ENCODE data around the gene HOXC12.

Gene HOXC12

DNA sequence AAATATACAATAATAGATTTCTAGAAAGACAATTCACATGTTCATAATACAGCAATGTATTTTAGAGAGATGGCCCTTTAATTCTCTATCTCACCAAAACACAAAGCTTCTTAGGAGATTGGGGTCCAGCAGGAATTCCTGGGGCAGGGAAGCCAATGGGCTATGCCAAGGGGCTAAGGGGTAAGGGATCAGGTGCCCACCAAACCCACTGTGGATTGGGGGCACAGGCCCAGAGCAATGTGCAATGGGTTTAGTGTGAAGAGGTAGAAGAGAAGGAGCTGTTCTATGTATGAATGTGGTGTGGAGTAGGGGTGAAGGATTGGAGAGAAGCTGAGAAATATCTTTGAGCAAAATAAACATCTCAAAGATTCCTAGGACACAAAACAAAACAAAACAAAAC, 13.5 kb upstream of the HOXC12 start:
- no peak for ATAC-seq

DNA sequence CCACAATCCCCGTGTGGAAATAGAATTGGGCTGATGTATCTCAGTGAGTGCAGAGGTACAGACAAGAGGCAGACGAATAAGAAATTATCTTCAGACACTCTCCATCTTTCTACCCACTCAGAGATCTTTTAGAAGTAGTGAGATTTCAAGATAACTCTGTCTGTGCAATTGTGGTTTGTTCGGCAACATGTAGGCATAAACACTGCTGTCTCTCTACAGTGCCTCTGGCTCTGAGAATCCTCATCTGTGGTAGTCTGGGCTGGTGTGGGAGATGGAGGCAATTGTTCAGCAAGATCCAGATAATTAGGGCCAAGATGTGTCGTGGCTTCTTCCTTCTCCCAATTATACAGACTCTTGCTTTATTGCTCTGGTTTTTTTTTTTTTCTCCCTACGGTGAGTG, 13.0 kb upstream of the HOXC12 start:
- ATAC-seq: no peak

DNA sequence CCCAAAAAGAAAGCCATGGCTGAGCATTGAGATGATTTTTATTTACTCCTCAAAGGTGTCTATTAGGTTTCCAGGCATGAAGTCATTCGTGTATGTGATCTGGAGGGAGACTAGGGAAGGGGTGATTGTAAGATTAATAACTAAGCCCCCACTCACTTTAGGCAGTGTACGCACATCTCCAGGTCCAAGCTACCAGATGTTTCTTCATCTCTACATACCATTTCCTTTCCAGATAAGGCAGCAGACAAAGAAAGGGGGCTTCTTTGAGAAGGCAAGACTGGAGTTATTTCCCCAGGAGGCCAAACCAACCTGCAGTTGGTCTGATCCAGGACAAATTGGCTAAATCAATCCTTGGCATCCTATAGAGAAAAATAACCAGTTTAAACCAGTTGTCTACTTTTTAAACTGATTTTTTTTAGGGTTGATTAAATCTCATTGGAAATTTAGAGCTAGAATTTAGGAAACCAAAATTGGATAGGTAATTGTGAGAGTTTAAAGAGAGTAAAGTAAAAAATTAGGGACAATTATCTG, 12.2 kb upstream of the HOXC12 start:
- ATAC-seq: no peak

DNA sequence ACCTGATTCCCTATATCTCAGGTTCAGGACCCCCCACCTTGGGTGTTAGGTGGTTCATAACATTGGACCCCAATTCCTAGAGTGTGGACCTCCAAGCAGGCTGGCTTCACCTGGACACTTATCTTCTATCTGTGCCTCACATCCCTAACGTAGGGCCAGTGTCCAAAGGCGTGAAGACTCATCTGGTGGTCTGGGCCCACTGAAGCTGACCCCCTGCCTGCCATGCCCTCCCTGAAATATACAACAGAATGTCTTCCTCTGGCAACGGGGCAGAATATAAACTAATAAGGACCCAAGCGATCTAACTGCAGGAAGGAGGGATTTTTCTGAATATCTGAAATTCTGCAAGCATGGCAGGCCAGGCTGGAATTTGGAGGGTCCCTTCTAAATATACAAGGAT, 10.5 kb upstream of the HOXC12 start:
- no peak for ATAC-seq

DNA sequence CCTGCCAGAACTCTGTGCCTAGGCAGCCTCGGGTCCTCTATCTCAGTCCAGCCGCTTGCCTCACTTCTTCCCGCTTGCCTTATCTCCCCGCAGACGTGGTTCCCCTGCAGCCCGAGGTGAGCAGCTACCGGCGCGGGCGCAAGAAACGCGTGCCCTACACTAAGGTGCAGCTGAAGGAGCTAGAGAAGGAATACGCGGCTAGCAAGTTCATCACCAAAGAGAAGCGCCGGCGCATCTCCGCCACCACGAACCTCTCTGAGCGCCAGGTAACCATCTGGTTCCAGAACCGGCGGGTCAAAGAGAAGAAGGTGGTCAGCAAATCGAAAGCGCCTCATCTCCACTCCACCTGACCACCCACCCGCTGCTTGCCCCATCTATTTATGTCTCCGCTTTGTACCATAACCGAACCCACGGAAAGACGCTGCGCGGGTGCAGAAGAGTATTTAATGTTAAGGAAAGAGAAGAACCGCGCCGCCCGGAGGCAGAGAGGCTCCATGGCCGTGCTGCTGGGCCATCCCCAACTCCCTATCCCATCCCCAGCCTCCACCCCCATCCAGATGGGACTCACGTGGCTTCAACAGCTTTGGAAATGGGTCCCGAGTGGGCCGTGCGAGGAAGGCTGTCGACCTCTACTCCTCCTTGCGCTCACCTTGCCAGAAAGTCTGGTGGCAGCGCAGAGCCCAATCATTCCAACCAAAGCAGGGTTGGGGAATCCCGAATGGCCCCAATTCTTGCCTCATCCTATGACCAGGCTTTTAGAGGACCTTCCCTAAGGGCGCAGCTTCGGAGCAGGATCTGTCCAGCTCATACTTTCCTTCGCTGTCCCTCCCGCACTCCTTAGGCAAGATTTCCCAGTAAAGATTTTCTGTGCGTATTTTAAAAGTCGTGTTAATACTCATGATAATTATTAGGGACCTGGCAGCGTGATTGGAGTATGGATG, 9.5 kb upstream of the HOXC12 start:
- ATAC-seq: no peak

DNA sequence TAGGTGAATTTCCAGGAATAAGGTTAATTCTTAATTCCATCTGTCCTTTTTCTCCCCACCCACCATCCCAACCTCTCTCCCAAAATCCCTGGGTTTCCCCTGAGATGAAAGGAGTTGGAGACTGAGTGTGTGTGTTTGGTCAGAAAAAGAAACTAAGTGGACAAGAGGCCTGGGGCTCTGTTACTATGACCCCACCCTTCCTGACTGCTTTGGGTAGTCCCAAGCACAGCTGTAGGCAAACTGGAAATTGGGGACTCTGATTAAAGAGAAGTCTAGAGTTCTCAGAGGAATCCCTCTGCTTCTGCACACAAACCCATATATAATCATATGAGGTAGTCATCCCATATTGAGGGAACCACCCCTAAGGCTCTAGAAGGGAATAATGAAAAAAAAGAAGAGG, 7.0 kb upstream of the HOXC12 start:
- no peak for ATAC-seq

DNA sequence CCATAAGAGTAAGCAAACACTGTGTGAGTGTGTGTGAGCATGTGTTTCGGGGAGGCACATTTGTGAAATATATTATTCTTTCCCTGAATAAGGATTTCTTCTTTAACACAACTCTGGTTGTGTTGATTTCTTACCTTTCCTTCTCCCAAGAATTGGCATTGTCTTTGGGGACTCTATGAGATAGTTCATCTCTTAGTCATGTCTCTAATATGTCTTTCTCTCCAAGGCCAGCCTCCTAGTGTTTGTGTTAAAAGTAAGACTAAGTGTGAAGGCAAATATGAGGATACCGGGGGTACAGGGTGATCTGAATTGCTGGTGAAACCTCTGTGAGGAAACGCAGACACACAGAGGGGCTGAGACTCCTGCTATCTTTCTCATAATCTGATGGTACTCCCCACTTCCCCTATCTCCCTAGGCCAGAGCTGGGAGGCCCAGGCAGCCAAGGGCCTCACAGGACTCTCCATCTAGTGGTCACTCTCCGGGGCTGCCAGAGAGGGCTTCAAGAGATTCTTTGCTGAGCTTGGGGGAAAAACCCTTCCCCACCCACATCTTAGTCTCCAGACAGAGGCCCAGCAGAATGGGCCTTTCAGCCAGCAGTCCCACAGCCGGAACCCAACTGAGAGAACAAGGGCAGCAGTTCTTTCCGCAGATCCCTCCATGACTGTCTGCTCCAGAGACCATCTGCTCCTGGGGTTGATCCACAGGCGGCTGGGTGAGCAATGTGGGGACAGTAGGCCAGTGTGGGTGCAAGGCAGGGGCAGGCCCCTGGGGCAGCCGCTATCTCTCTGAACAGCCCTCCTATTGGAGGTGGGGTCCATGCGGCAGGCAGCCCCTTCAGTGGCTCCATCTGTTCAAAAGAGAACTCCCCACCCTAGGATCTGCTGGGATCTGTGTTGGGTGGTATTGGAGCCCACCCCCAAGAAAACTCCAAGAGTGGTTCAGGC, 5.8 kb upstream of the HOXC12 start:
- no peak for ATAC-seq

DNA sequence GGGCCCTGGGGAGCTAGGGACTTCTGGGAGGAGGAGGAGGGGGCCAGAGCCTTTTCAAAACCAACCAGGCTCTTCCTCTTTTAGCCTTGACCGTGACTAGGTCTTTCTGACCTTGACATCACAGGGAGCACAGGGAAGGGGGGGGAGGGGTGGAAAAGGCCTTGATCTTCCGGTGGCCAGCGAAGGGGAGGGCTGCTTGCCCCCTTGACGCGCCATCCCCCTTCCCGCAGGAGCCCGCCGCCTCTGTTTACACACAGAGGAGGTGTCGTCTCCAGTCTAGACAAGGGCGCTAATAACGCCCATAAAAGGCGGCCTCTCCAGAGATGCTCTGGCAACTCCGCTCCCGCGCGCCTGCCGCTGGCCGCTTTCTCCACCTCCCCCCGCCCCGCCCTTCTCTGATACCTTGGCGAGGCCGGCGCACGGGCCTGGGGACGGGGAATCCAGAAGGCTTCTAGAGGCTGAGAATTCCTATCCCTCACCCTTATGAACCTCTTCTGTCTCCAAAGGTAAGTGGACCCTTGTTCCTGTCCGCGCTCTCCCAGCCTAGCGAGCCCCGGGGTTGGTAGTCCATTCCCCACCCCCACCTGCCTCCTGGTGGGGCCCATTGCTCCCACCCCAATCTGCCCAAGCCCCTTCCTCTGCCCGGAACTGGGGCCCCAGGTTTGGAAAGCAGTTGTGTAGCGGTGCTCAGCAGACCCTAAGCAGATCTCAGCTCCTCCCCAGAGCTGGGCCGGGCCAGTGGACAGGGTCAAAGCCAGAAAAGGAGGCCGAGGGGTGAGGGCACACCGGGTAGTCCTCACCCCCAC, 4.9 kb upstream of the HOXC12 start:
- no peak for ATAC-seq

DNA sequence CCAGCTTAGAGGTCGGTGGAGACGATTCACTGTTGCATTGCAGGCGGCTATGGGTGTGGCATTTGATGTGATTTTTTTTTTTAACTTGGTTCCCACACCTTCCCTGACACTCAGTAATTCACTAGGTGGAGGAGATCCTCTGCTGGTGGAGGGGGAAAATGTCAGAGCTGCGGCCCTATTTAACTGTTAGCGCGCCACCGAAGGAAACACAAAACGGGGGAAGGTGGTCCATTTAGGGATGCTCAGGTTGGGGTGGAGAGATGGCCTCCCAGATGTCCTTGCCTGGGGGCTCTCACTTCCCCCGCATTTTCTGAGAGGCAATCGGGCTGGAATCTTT, 4.3 kb upstream of the HOXC12 start:
- ATAC-seq: no peak

DNA sequence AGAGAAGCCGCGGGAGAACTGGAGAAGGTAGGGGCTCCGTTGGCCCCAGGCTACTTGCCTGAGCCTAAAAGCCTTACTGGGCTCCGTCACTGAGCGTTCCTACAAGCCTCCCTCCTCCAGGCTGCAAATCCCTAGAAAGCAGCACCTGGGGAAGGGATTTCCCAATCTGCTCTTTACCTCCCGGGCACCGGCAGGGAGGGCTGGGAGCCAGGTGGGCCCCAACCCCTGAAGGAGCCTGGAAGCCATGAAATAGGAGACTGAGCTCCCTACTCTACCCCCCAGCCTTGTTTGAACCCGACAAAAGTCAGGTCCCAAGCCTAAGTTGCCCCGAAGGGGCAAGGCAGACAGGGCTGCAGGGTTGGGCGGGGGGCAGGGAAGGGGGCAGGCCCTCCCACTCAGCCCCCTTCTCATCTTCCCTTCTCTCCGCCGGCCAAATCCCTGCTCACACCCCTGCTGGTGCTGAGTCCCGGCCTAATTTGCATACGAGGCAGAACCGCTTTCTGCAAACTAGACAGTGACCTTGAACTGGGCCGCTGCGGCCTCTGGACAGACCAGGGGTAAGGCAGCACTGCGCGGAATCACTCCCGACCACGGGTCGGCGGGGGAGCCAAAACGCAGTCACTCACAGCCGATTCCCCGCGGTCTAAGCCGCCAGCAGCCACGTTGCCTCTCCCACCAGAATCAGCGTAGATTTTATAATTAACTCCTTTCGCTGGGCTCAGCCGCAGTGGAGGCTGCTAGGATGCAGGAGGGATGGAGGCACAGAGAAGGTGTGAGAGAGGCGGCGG, 3.7 kb upstream of the HOXC12 start:
- ATAC-seq: no peak

DNA sequence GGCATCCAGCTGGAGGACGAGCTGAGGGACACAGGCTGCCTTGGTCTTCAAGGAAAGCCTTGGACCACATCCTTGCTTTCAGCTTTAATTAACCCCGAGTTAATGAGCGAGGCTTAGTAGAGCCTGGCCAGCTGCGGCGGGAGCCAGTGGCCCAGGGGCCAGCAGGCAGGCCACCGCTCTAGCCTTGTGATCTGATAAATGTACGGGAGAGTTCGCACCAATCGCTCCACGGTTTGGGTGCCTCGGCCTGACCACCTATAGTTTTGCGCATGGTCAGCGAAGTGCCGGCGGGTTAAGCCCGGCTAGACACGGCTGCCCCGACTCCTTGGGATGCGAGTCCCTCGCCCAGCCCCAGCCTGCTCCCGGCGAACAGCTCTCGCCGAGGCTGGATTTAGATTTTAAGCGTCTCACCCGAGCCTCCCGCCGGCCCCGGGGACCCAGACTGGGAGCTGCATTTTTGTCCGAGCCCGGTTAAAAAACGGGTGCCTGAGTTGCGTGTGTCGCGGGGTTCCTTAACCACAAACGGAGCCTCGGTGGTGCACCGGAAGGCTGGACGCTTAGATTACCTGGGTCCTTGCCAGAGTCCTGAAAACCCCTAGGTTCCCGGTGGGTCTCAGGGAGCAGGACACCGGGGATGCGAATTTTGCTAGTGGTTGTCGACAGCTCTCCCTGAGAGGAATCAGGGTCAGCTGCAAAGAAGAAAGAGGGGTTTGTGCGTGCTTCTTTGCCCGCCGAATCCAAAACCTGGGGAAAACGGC, 2.9 kb upstream of the HOXC12 start:
- no peak for ATAC-seq

DNA sequence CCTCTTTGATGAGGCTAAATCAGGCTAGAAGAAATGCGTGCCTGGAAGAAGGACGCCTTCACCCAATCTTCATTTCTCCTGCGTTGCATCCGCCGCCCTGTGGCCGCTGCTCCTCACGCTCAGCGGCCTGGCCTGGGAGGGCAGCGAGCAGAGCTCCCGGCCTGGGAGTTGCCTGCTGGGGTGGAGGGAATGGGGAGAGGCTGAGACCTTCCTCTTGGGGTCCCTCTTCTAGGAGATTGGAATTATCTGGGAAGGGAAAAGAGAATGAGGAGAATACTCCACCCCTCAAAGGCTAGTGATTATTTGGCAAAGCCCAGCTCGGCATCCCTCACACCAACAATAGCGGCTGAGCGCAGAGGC, 2.4 kb upstream of the HOXC12 start:
- no peak for ATAC-seq

DNA sequence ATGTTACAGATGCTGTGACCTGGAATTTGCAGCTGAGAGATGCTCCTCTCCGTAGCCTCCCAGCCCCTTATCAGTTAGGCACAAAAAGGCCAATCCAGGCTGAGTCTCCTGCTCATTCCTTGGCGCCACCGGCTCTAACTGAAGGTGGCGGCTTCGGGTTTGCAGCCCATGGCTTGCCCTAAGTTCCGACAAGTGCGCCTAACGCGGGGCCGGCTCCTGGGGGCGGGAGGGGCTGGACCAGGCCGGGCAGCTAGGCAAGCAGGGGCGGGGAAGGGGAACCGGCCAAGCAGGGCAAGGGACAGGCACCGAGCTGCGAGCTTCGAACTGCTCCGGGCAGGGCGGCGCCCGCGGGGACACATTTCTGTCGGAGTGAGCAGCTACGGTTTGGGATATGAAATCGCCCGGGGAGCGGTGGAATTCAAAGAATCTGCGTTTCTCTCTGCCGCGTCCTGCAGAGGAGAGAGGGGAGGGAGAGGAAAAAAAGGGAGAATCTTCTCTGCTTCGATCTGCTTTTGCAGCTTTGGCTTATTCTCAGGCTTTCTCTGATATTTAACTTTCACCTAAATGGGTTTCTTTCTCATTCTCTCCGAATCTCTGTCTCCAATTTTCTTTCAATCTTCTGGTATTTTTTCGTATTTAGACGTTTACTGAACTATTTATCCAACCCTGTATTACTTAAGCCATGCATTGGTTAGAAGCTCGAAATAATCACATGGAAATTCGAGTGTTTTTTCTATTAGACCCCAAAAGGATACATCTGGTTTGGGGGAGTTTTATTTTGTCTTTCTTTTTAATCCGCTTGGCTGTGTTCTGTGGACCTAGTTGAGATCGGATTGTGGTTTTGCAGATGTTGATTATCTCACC, 1.6 kb upstream of the HOXC12 start:
- no peak for ATAC-seq

DNA sequence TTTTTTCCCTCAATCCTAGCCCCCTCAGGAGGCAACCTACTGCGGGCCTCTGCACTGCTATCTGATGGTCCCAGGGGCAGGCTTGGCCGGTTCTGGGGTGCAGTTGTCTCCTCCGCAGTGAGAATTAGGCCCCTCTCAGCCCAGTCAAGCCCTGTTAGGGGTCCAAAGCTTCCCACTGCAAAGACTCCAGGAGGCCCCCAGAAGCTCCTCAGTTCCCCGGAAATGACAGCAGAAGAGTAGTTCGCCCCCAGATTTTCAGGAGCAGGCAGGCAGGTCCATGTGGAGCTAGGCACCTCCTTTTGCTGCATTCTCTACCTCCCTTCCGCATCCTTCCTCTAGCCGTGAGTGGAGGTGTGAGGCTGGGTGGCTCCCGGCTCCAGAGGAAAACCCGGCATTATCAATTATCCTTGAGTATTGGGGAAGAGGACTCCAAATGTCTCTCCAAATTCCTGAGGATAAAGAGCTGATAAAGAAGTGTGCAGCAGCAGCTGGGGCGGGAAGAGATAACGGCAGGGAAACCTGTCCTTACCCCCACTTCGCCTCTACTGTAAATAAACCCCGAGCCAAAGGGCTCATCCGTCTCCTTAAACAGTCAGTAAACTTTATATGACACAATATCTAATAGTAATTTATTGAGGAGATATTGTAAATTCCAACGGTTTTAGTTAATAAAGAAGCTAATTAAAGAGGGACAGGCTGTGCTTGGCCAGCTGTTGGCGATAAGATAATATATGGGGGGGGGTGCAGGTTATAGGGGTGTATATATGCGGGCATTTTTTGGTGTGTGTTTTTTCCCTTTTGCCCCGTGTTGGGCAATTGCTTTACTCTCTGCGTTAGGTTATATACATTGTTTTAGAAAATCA, 641 bp upstream of the HOXC12 start:
- no peak for ATAC-seq

DNA sequence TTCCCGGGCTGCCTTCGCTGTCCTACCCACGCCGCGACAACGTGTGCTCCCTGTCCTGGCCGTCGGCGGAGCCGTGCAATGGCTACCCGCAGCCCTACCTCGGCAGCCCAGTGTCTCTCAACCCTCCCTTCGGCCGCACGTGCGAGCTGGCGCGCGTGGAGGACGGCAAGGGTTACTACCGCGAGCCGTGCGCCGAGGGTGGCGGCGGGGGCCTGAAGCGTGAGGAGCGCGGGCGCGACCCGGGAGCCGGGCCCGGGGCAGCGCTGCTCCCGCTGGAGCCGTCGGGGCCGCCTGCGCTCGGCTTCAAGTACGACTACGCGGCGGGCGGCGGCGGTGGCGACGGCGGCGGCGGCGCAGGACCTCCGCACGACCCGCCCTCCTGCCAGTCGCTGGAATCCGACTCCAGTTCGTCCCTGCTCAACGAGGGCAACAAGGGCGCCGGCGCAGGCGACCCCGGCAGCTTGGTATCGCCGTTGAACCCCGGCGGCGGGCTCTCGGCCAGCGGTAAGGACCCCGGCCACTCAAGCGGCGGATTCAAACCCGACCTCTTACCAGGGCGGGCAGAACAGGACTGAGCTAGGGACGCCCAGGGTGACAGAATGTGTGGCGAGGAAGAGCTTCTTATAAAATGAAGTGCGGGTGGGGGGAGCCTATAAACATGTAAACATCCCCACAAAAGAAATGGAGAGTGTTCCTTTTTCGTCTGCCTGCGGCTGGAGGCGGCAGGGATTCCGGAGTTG, 503 bp downstream of the HOXC12 start:
- no peak for ATAC-seq

DNA sequence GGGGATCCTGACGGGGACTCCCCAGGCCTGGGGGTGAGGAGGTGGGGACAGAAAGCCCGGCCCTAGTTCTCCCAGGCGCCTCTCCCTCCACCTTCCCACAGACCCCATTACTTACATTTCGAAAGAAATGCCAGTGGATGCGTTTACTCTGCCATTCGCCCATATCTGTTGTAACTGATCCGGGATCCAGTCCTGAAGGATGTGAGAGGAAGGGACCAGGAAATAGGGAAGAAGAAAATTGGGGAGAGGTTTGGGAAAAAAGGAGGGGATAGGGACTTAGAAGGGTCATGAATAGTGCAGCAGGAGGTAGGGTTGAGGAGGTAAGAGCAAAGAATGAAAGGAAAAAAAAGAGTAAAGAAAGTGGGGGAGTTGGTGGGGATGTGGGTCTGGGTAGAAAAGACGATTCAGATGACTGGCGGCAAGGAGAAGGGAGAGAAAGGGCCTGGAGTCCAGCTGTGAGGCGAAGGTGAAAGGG, 1.1 kb downstream of the HOXC12 start:
- no peak for ATAC-seq

DNA sequence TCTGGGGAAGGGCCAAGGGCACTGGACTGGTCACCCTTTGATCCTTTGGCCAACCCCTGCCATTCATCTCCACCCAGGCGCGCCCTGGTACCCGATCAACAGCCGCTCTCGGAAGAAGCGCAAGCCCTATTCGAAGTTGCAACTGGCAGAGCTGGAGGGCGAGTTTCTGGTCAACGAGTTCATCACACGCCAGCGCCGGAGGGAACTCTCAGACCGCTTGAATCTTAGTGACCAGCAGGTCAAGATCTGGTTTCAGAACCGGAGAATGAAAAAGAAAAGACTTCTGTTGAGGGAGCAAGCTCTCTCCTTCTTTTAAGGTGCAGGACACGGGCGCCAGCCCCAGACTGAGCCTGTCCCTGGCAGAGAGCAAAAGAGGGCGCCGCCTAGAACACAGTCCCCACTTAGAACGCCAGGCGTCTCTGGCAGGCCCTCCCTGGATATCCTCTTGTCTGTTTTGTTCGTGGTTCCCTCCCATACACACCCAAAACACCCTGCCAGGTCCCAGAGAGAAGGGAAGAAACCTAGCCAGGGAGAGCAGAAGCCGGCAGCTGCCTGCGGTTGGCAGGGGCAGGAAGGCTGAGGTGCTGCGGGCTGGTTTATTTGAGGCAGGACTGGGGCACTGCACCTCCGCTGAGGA, 1.7 kb downstream of the HOXC12 start:
- no peak for ATAC-seq
